Motor neuron (in vitro differentiated cells): Measurements from ENCODE around the gene UBAC2. TPM values are rescaled to one million over a fixed set of nuclear protein-coding genes. Genes with fewer than 3 reads are reported as not detected.

ENCODE experiments used
- ATAC-seq, 8 experiments: fragments of 200-7000 bp; cut with Tn5 transposase; replicated peaks in 6 of 8; 2 replicates each; pipeline ENCODE4 v1.8.0; 2021; ENCODE audit warnings: mild to moderate bottlenecking in 8 of 8, moderate library complexity in 8 of 8
- H3K27ac ChIP-seq, 2 donors: fragments of 250-450 bp; sonication (Bioruptor Pico); 2 replicates each; pipeline ENCODE4 v1.9.0; 2021; ENCODE audit warnings: antibody characterized with exemption in 2 of 2, mild to moderate bottlenecking in 2 of 2, moderate library complexity in 1 of 2
- H3K4me1 ChIP-seq, 2 donors: fragments of 250-450 bp; sonication (Bioruptor Pico); replicated peaks in 1 of 2; 2 replicates each; pipeline ENCODE4 v1.6.1; 2021; ENCODE audit warnings: antibody characterized with exemption in 2 of 2, mild to moderate bottlenecking in 2 of 2, moderate library complexity in 1 of 2
- H3K4me3 ChIP-seq, 5 donors: fragments of 250-450 bp; sonication (Bioruptor Pico); 2 replicates each; pipeline ENCODE4 v1.9.0; 2021; ENCODE audit warnings: antibody characterized with exemption in 5 of 5, mild to moderate bottlenecking in 5 of 5, moderate library complexity in 4 of 5
- WGBS, 10 experiments: fragments of 450-650 bp; shearing (Covaris generic); methylation state at CpG; one replicate each; pipeline ENCODE4 v1.0.0; 2022; 5-methylcytosine and 5-hydroxymethylcytosine counted together
- in situ Hi-C, 9 experiments: fragments of 400-800 bp; cut with MboI; loops; one replicate each; pipeline ENCODE4 v1.15.0; 2021; ENCODE audit warnings: low sequenced_read_pairs in 9 of 9, low pct_unique_long_range_greater_than_20kb in 2 of 9; ENCODE audit not compliant: unreplicated experiment in 9 of 9
- total RNA-seq, 8 experiments: library from RNA; unstranded; fragments of 300-600 nt; gene quantifications; 2 replicates each; pipeline versions ENCODE4 v1.2.3 to v1.2.4, GENCODE V29; 2022

UBAC2 gene
- total RNA-seq, 8 experiments from 2014 or later = 28.5 to 47.7 (median 34.9) TPM

- no peak overlapping the region for H3K4me3 ChIP-seq
- no peak for ATAC-seq
- H3K27ac ChIP-seq = no peak overlapping the region
- peaks cover 12 to 13% of the 10 kb centered on the region in 2 donors for H3K4me1 ChIP-seq
- WGBS, 10 experiments = 74 to 100% (median 93%) methylated on average over 1 to 13 of the region's 13 CpGs
- in situ Hi-C loops = no loop called here
Measured at GRCh38 chr13:99422586-99423220, 222.0 kb downstream of the UBAC2 start.

- no peak for ATAC-seq
- WGBS, 10 experiments = 40 to 100% (median 73%) methylated on average over 1 to 10 of the region's 18 CpGs
- in situ Hi-C loops = loop anchor here in 2 of 9 experiments (25.0 kb wide), 1 partner anchor 238 kb away; no protein-coding TSS in a partner anchor
Measured at GRCh38 chr13:99425485-99426341, 225.1 kb downstream of the UBAC2 start.

GRCh38 chr13:99426426-99426825, 225.8 kb downstream of the UBAC2 start:
- 80% methylated on average over 1 of the region's 7 CpGs; no CpG with 5 or more reads in 9 of the 10 experiments for WGBS, 10 experiments
- in situ Hi-C loops = loop anchor here in 2 of 9 experiments (25.0 kb wide), 1 partner anchor 239 kb away; no protein-coding TSS in a partner anchor
- no peak for ATAC-seq
- Histone ChIP-seq H3K4me3 (no peak overlapping the region), H3K27ac (no peak overlapping the region), H3K4me1 (no peaks in the 10 kb centered on the region)

More at GRCh38 chr13:99425485-99426341, 225.1 kb downstream of the UBAC2 start:
- Histone ChIP-seq H3K27ac (no peak overlapping the region), H3K4me3 (no peak overlapping the region), H3K4me1 (no peaks in the 10 kb centered on the region)

- peaks cover 6 to 14% of the 10 kb centered on the region in 2 donors for H3K4me1 ChIP-seq
- ATAC-seq = no peak
- H3K4me3 ChIP-seq = no peak overlapping the region
- in situ Hi-C loops = loop anchor here in 3 of 9 experiments (10.0 to 25.0 kb wide), 2 partner anchors 165 to 242 kb away; no protein-coding TSS in a partner anchor
- no peak overlapping the region for H3K27ac ChIP-seq
- WGBS, 10 experiments = 60 to 97% (median 90%) methylated on average over 2 to 10 of the region's 10 CpGs
Measured at GRCh38 chr13:99429670-99430069, 229.0 kb downstream of the UBAC2 start.

- no peak for ATAC-seq
- WGBS, 10 experiments = 0 to 100% (median 50%) methylated on average over 1 to 8 of the region's 18 CpGs; no CpG with 5 or more reads in 4 of the 10 experiments
- H3K4me3 ChIP-seq = no peak overlapping the region
- peak overlapping the region in 1 of 2 donors; percentile 67 for H3K27ac ChIP-seq
- peaks cover 6 to 14% of the 10 kb centered on the region in 2 donors for H3K4me1 ChIP-seq
- in situ Hi-C loops = loop anchor here in 3 of 9 experiments (10.0 to 25.0 kb wide), 2 partner anchors 167 to 245 kb away; no protein-coding TSS in a partner anchor
Measured at GRCh38 chr13:99431927-99432608, 231.4 kb downstream of the UBAC2 start.

- H3K27ac ChIP-seq = peak overlapping the region in 1 of 2 donors; percentile 67
- H3K4me3 ChIP-seq = no peak overlapping the region
- WGBS, 10 experiments = 50 to 100% (median 55%) methylated on average over 1 to 7 of the region's 23 CpGs; no CpG with 5 or more reads in 4 of the 10 experiments
- H3K4me1 ChIP-seq = peaks cover 6 to 14% of the 10 kb centered on the region in 2 donors
- ATAC-seq = peak; percentile 16 to 88 (median 84)
- in situ Hi-C loops = loop anchor here in 3 of 9 experiments (10.0 to 25.0 kb wide), 2 partner anchors 168 to 246 kb away; no protein-coding TSS in a partner anchor
Measured at GRCh38 chr13:99432609-99433542, 232.2 kb downstream of the UBAC2 start.

GRCh38 chr13:99433543-99434075, 233.0 kb downstream of the UBAC2 start:
- ATAC-seq = no peak
- WGBS, 10 experiments = 73 to 100% (median 86%) methylated on average over 1 to 7 of the region's 8 CpGs; no CpG with 5 or more reads in 4 of the 10 experiments
- Histone ChIP-seq H3K4me1 (peaks cover 6 to 14% of the 10 kb centered on the region in 2 donors), H3K27ac (no peak overlapping the region), H3K4me3 (no peak overlapping the region)
- in situ Hi-C loops = loop anchor here in 3 of 9 experiments (10.0 to 25.0 kb wide), 2 partner anchors 169 to 246 kb away; no protein-coding TSS in a partner anchor

GRCh38 chr13:99434258-99434788, 233.7 kb downstream of the UBAC2 start:
- no peak overlapping the region for H3K27ac ChIP-seq
- no peak overlapping the region for H3K4me3 ChIP-seq
- H3K4me1 ChIP-seq = peaks cover 6 to 14% of the 10 kb centered on the region in 2 donors
- WGBS, 10 experiments = 67 to 100% (median 90%) methylated on average over 2 to 8 of the region's 17 CpGs; no CpG with 5 or more reads in 1 of the 10 experiments
- in situ Hi-C loops = loop anchor here in 3 of 9 experiments (10.0 to 25.0 kb wide), 2 partner anchors 170 to 247 kb away; no protein-coding TSS in a partner anchor
- no peak for ATAC-seq

- 57 to 100% (median 90%) methylated on average over 1 to 5 of the region's 6 CpGs; no CpG with 5 or more reads in 3 of the 10 experiments for WGBS, 10 experiments
- no peak for ATAC-seq
- in situ Hi-C loops = loop anchor here in 3 of 9 experiments (10.0 to 25.0 kb wide), 2 partner anchors 170 to 248 kb away; no protein-coding TSS in a partner anchor
- peaks cover 6 to 14% of the 10 kb centered on the region in 2 donors for H3K4me1 ChIP-seq
- H3K27ac ChIP-seq = no peak overlapping the region
- H3K4me3 ChIP-seq = no peak overlapping the region
Measured at GRCh38 chr13:99435116-99435515, 234.5 kb downstream of the UBAC2 start.

- H3K27ac ChIP-seq = no peak overlapping the region
- WGBS, 10 experiments = 0 to 100% (median 30%) methylated on average over 1 to 3 of the region's 3 CpGs; no CpG with 5 or more reads in 4 of the 10 experiments
- in situ Hi-C loops = loop anchor here in 3 of 9 experiments (10.0 to 25.0 kb wide), 2 partner anchors 171 to 249 kb away; no protein-coding TSS in a partner anchor
- ATAC-seq = no peak
- H3K4me3 ChIP-seq = no peak overlapping the region
- peaks cover 6 to 14% of the 10 kb centered on the region in 2 donors for H3K4me1 ChIP-seq
Measured at GRCh38 chr13:99435998-99436397, 235.3 kb downstream of the UBAC2 start.
